CD4-positive, alpha-beta T cell treated with Interleukin-21 for 1 hour (primary cell): Measurements from ENCODE around the gene RNF167.
A peak's percentile ranks its signal among the peaks of the same experiment; 100 is the strongest.
"Not testable (repeated sequence)": the region's sequence is repeated elsewhere in the genome, so short reads cannot be mapped to it uniquely, and the experiment has no call there.

Experiments used
- DNase-seq: peaks from one replicate; pipeline ENCODE4 v3.0.0-alpha.2; 2020

The RNF167 gene

GRCh38 chr17:4903051-4903818 lies 36.8 kb upstream of the RNF167 start, which contains the start of gene CHRNE:
CHRNE (minus strand) TSS chr17:4903098; CDS start chr17:4903063, 35 bp downstream.
- DNase-seq: peak; percentile 84

DNA sequence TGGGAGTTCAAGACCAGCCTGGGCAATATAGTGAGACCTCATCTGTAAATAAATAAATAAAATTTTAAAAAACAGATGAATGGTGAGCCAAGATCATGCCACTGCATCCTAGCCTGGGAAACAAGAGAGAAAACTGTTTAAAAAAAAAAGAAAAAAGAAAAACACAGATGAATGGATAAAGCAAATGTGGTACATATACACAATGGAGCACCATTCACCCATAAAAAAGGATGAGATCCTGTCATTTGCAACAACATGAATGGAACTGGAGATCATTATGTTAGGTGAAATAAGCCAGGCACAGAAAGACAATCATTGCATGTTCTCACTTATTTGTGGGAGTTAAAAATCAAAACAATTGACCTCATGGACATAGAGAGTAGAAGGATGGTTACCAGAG lies 33.4 kb upstream of the RNF167 start:
- not testable (repeated sequence) for DNase-seq

DNA sequence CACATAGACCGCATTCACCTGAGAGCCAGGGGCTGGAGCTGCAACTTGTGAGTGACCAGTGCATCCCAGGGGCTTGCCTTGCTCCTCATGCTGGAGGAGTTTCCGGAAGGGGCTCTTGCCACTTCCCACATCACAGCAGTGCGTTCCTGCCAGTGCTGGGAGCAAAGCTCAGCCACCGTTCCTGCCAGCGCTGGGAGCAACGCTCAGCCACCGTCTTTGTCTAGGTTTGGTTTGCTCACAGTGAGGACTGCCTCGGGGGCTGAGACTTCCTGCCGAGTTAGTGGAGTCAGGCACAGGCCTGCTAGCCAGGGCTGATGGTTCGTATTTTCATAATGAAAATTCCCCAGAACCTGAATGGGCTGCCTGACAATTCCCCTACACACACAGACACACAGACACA lies 31.8 kb upstream of the RNF167 start:
- no peak for DNase-seq

DNA sequence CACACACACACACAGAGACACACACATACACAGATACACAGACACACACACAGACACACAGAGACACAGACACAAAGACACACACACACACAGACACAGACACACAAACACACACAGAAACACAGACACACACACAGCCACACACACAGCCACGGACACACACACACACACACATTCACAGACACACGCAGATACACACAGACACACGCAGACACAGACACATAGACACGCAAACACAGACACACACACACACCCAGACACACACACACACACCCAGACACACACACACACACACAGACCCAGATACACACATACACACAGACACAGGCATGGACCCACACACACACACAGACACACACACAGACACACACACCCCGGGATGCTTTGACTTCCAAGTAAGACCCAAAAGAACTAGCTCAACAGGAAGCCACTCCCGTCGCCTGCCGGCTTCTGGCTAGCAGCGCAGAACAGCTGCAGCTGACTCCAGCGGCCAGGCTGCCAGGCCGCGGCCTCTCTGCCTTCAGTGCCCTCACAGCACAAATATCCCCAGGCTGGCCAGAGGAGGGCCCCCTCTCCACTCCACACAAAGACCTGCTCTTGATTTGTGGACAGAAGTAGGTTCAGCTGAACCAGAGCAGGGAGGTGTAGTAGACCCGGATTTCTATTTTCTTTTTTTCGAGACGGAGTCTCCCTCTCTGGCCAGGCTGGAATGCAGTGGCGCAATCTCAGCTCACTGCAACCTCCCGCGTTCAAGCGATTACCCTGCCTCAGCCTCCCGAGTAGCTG lies 31.2 kb upstream of the RNF167 start:
- DNase-seq: peak; percentile 84

DNA sequence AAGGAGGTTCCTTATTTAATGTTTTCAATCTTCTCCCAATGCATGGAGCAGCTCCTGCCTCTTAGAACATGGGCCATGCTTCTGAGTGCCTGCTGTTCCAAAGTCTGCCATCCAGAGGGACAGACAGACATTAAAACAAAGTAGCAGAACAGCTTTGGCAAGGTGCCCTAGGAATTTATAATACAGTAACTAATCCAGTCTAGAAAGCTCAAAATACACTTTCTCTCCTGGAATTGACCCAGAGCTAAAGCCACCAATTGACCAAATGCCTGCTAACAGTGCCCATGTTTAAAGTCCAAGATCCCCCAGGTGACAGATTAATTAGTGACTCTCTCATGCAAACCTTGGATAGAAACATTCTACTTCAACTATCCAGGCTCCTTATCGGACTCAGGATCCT lies 26.1 kb upstream of the RNF167 start:
- DNase-seq: no peak

GRCh38 chr17:4914551-4914950 lies 25.5 kb upstream of the RNF167 start:
- DNase-seq: not testable (repeated sequence)

- DNase-seq: no peak
These were observed 20.5 kb upstream of the RNF167 start for GRCh38 chr17:4919511-4920047.

DNA sequence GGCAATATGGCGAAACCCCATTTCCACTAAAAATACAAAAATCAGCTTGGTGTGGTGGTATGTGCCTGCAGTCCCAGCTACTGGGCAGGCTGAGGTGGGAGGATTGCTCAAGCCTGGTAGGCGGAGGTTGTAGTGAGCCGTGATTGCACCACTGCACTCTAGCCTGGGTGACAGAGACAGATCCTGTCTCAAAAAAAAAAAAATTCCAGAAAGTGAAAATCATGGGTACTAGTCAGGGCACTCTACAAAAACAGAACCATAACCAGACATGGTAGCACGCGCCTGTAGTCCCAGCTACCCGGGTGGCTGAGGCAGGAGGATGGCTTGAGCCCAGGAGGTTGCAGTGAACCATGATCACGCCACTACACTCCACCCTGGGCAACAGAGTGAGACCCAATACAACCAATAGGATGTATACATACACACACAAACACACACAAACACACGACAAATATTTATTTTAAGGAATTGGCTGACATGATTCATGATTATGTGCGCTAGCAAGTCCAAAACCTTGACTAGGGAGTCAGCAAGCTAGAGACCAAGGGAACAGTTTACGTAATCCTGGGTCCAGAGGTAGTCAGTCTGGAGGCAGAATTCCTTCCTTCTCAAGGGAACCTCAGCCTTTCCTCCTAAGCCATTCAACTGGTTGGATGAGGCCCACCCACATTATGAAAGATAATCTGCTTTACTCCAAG lies 19.6 kb upstream of the RNF167 start:
- DNase-seq: no peak

DNA sequence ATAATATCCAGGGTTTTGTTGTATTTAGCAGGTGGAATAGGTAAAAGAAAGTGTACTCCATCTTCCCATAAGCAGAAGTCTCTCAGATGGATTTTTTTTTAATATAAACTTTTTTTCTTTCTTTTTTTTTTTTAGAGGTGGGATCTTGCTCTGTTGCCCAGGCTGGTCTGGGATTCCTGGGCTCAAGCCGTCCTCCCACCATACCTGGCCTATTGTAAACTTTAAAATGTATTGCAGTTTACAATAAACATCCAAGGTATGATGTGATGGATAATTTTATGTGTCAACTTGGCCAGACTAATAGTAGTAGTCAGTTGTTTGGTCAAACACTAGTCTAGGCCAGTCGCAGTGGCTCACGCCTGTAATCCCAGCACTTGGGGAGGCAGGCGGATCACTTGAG lies 18.7 kb upstream of the RNF167 start:
- DNase-seq: no peak

DNA sequence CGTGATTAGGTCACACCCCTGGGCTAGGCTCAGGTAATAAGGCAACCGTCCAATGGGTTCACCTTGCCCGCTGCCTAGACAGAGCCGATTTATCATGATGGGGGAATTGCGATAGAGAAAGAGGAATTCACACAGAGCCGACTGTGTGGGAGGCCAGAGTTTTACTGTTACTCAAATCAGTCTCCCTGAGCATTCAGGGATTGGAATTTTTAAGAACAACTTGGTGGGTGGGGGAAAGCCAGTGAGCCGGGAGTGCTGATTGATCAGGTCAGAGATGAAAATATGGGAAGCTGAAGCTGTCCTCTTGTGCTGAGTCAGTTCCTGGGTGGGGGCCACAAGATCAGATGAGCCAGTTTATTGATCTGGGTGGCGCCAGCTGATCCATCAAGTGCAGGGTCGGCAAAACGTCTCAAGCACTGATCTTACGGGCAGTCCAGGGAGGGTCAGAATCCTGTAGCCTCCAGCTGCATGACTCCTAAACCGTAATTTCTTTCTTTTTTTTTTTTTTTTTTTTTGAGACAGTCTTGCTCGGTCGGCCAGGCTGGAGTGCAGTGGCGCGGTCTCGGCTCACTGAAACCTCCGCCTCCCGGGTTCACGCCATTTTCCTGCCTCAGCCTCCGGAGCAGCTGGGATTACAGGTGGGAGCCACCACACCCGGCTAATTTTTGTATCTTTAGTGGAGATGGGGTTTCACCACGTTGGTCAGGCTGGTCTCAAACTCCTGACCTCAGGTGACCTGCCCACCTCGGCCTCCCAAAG lies 13.3 kb upstream of the RNF167 start:
- not testable (repeated sequence) for DNase-seq

- DNase-seq: no peak
These were observed 11.2 kb upstream of the RNF167 start for GRCh38 chr17:4928881-4929280.

DNA sequence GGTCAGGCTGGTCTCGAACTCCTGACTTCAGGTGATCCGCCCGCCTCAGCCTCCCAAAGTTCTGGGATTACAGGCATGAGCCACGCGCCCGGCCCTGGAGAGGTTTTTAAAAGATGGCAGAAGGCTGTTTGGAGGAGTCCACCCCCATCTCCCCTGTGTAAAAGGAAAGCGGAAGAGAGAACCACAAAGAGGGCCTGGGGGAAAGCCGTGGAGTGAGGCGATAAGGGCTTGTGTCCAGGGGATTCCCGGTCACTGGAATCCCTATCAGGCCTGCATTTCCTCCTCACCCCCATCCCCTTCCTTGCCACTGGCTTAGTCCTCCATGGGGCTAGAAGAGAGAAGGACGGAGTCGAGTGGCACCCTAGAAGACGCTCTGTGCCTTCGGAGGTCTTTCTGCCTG lies 8.1 kb upstream of the RNF167 start, which contains the start of gene GP1BA:
Gene GP1BA, plus strand, starts transcription at position 315 of the 400 bp plus-strand sequence. CDS start 328 bp downstream, outside the sequence.
- no peak for DNase-seq

GRCh38 chr17:4932756-4933155 lies 7.3 kb upstream of the RNF167 start:
- no peak for DNase-seq

GRCh38 chr17:4933646-4934045 lies 6.4 kb upstream of the RNF167 start:
- DNase-seq: no peak

- DNase-seq: peak; percentile 34
These were observed 5.7 kb upstream of the RNF167 start for GRCh38 chr17:4934173-4934979.

- no peak for DNase-seq
These were observed 4.4 kb upstream of the RNF167 start for GRCh38 chr17:4935650-4936049.

DNA sequence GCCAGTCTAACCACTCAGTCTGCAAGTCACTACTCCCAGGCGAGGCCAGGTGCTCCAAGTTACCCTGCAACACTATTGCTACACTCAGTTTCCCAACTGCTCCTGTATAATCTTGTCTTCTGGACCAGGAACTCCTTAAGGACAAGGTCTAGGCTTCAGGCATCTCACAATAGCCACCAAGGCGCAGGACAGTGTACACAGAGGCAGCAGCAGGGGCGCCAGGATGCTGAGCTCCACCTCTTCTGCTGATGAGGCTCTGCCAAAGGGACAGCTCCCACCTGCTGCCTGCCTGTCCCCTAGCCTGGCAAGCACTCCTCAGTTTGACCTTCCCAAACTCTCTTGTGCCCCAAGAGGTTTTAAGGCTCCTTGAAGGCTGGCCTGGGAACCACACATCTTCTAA lies 3.6 kb upstream of the RNF167 start:
- no peak for DNase-seq

DNA sequence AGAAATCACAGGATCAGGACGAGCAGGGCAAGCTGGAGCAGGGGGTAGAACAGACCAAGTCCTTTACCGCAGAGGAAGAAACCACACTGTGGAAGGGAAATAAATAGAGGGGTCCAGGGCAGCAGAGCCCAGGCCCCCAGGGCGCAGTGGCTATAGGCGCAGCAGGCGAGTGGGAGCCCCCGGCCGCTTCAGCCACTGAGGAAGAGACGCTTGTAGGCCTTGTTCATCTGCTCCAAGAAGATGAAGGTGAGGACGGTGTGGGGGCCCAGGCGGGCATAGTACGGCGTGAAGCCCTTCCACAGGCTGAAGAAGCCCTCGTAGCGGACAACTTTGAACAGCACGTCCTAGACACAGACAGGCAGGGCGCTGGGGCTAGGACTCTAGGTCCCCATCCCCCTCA lies 2.5 kb upstream of the RNF167 start:
- DNase-seq: no peak

GRCh38 chr17:4938069-4938491 lies 2.0 kb upstream of the RNF167 start:
- no peak for DNase-seq

- no peak for DNase-seq
These were observed 1.2 kb upstream of the RNF167 start for GRCh38 chr17:4938688-4939545.

DNA sequence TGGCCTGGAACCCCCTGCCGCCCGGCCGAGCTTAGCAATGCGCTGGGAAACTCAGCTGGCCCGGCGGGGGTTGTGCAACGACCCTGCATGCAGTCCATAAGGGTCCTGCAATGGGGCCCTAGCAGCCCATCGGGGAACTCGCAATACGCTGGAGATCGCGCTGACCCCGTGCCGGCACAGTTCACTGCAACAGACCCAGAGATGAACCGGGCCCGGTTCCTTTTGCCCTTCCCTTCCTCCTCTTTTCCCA lies 597 bp upstream of the RNF167 start:
- DNase-seq: no peak
